HG02852 (cell line): ENCODE data around the gene CHRNA1.

Experiments
- ATAC-seq: cut with Tn5 transposase; IDR thresholded peaks from one replicate; pipeline ENCODE4 v1.9.1; 2021; ENCODE audit warnings: mild to moderate bottlenecking, moderate library complexity; ENCODE audit not compliant: unreplicated experiment

The CHRNA1 gene

GRCh38 chr2:174761837-174762236 lies 2.4 kb downstream of the CHRNA1 start:
- ATAC-seq = no peak

- ATAC-seq = no peak
Measured at GRCh38 chr2:174760845-174761473, 3.3 kb downstream of the CHRNA1 start.

DNA sequence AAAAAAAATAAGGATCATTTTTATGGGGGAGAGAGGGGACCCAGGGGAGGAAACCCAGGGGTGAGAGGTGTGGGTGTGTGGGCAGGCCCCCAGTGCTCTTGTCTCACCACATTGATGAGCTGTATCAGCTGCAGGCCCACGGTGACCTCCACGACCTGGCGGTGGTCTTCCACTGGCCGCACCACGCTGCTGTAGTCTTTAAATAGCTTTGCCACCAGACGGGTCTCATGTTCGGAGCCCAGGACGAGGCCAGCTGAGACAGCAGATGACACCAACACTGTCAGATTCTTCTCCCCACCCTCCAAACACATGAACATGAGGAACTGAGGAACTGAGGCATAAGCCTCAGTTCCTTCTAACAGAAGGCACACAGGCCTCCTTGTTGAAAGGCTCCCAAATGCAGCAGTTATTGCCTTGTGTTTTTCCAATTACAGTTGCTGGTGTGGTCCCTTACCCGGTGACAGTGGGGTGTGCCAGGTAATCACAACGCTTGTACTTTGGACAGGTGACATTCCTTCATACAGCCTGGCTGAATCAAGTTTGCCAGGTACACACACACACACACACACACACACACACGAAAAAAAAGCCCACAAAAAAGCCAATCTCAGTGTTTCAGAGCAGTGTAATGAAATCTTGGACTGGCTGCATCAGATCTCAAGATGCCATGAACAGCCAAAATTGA lies 4.7 kb downstream of the CHRNA1 start:
- ATAC-seq = no peak

- ATAC-seq = no peak
Measured at GRCh38 chr2:174756743-174757142, 7.5 kb downstream of the CHRNA1 start.

DNA sequence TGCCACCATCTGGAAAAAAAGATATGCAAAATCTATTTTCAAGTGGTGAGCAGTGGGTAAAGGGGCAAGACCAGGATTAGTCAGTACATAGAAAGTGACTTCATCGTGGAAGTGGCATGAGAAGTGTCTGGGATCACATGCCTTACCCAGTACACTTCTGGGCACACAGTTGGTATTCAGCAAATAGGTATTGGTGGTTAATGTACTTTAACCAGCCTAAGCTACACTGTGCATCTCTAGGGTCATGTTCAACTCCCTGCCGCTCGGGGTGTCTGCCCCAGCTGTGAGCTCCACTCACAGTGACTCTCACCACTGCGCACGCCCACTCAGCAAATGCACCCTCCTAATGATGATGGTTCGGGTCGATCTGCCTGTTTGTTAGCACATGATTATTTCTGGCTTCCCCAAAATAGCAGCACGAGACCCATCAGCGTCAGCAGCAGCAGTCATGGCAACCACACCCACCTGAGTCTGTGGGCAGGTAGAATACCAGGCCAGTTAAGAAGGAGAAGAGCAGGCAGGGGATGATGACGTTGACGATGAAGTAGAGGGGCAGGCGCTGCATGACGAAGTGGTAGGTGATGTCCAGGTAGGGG lies 11.1 kb downstream of the CHRNA1 start:
- ATAC-seq = no peak

DNA sequence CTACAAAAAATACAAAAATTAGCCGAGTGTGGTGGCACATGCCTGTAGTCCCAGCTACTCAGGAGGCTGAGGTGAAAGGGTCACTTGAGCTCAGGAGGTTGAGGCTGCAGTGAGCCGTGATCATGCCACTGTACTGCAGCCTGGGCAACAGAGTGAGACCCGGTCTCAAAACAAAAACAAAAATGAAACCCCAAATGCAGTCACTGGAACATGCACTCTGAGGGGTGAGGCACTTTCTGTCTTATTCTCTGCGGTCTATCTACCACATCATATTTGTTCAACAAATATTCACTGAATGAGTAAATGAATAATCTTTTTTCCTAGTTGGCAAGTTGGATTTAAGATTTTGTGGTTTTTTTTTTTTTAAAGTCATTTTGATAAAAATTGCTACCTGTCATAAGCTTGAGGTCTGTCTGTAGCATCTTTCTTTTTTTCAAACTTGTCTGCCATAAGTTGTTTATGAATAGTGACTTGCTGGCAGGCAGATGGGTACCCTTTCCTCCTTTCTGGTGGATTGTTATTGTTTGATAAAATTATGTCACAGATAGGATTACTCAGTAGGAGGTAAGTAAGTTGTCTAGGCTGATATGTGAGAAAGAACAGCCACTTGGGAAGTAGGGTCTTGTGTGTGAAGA lies 11.8 kb downstream of the CHRNA1 start:
- ATAC-seq = peak; percentile 87

- peak; percentile 45 for ATAC-seq
Measured at GRCh38 chr2:174750923-174751441, 13.3 kb downstream of the CHRNA1 start.

GRCh38 chr2:174749793-174750192 lies 14.5 kb downstream of the CHRNA1 start:
- ATAC-seq = no peak

DNA sequence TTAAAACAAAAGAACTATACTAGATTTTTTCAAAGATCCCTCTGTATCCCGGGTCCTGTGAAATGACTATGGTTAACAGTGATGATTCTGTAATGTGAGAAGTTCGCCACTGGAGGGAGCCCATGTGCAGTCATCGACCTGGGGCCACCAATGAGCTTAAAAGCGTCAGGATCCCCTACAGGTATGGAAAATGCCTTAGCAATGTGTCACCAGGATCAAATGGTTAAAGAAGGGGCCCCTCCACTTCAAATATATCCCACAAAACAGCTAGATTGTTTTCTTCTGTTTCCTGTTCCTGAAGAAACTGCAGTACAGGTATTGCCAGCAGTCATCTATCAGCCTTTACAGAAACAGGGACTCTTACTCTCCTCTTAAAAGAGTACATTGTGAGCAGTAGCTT lies 15.3 kb downstream of the CHRNA1 start:
- peak; percentile 41 for ATAC-seq

GRCh38 chr2:174745142-174745541 lies 19.1 kb downstream of the CHRNA1 start:
- no peak for ATAC-seq

- no peak for ATAC-seq
Measured at GRCh38 chr2:174744111-174744510, 20.2 kb downstream of the CHRNA1 start.

GRCh38 chr2:174740721-174741120 lies 23.6 kb downstream of the CHRNA1 start:
- no peak for ATAC-seq

- no peak for ATAC-seq
Measured at GRCh38 chr2:174738841-174739240, 25.4 kb downstream of the CHRNA1 start.

DNA sequence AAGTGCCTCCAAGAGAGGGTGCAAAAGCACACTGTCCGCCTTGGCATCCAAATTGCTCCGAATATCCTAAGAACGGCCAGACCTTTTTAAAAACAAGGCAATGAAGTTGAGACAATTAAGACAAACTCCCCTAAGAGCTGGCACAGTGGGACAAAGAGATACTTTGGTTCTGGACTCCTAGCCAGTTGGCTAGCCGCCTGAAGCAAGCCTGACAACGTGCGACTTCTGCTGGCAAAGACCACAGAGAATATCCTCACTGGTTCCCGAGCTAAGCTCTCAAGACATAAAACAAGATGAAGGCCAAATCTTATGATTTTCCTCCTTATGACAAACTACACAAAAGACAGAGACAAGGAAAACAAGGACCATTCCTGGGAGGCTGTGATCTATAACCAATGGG lies 32.7 kb downstream of the CHRNA1 start:
- no peak for ATAC-seq

DNA sequence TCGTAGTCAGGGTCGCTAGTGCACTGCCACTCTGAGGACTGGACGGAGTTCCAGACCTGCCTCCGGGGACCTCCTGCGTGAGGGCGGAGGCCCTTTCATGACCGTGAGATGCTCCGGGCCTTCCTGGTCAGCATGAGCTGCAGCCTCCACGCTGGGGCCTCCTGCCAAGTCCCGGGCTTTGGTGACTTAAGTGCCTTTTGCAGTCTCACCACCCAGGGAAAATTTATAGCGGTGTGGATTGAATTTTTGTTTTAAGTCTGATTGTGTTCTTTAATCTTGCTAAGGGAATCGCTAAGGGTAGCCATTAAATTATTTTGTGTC lies 33.6 kb downstream of the CHRNA1 start:
- ATAC-seq = no peak

DNA sequence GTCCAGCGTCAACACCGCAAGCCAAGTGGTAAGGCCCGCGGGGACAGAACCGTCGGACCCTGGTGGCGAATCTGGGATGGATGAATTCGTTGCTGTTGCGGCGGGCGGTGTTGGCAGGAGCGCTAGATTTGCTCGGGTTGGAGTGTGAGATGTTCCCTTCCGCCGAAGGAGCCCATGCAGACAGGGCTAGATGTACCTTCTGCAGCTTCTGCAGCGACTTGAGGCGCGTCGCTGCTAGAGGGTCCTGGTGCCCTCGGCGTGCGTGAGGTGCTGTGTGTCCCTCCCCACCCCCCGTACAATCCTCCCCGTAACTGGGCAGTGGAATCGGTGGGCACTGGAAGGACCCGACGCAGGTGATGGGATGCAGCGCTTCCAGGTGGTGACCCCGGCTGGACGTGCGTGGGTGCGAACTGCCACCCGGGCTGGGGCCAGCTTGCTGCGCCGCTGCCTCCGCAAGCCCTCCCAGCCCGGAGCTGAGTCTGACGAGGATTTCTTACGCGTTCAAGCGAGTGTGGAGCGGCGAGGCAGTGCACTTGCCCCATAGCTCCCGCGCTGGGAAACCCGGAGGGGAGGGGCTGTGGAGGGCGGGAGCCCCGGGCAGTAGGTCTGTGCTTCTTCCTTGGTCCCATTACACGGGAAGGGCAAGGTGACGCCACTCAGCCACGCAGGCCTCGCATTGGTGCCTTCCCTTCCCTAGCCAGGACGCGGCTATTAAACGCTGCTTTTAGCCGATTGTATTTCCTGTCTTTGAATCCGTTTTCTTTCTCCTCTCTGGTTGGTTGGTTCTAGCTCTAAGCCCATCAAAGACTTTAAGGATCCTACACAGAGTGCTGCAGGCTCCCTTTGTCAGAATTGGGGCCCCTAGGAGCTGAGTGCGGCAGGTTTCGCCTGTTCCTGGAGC lies 34.2 kb downstream of the CHRNA1 start:
- ATAC-seq = no peak

GRCh38 chr2:174728096-174728495 lies 36.2 kb downstream of the CHRNA1 start:
- no peak for ATAC-seq

DNA sequence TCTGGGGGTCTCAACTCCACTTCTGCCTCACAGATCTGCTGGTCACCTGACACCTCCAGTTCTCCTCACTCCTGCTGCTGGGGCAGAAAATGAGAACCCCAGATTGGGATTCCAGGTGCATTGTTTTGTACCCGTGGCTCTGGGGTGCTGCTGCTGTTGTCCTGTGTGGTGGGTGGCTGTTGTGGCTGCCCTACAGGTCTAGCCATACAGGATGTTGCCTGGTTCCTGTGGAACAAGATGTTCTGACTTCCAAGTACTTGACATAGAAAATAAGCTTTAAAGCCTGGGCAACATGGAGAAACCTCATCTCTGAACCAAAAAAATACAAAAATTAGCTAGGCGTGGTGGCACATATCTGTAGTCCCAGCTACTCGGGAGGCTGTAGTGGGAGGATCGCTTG lies 38.1 kb downstream of the CHRNA1 start:
- ATAC-seq = no peak

DNA sequence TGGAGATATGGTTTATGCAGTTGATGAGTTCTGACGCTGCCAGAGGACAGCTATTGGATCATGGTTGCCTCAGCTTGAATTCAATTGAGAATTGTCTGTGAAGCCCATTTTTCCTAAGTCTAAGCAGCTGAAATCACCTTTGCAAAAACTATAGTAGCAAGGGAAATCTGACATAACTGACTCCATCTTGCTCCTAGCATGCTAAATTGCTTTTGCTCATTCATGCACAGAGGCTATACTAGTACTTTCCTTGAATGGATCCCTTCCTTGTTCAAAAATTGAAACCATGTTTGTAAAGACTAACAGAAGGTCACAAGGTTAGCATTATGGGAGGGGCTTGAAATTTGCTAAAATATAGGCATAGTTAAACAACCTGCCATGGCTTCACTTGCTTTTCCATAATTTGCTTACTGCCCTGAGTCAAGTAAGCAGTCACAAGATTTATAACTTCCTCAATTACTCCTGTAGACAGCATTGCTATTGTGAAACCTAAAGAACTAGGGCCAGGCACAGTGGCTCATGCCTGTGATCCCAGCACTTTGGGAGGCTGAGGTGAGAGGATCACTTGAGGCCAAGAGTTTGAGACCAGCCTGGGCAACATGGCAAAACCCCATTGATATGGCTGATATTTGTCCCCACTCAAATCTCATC lies 41.2 kb downstream of the CHRNA1 start:
- no peak for ATAC-seq

DNA sequence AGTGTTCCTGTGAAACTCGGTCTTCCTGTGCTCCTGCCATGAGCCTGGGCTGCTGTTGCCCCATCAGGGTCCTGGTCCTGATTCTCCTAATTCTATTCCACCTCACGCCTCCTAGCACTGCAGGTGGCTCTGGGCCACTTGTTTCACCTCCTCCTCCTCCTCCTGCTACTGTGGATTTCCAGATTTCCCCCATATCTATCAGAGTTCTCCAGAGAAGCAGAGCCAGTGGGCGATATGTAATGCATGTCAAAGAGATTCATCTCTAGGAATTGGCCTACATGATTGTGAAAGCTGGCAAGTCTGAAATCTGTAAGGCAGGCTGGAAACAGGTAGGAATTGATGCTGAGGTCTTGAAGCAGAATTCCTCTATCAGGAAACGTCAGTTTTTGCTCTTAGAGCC lies 45.3 kb downstream of the CHRNA1 start:
- no peak for ATAC-seq
